HL-60/S4 (cell line): Measurements from ENCODE around the gene KRT8.

Experiments
- in situ Hi-C: fragments of 300-500 bp; cut with MboI; formaldehyde crosslinking; loops from 2 replicates; pipeline ENCODE4 v1.14.3; 2022; ENCODE audit warnings: low sequenced_read_pairs

KRT8 gene

DNA sequence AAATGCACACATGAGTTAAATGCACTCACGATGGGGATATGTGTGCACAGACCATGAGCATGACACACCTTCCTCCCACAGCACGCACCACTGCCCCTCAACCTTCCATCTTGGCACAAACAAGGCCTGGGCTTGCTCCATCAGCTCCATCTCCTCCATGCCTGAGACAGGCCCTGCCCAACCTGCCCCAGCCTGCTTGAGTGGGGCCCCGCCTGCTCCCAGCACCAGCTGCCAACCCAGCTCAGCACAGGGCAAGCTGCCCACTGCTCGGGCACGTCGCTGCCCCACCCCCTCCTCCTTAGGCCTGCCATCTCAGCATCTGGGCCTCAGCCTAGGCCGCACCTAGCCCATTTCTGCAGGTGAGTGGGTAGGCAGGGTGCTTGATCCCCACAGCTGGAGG is 28.5 kb downstream of the KRT8 start:
- in situ Hi-C loops, result loop anchor here (5.0 kb wide), 2 partner anchors 294 to 724 kb away; no protein-coding TSS in a partner anchor

DNA sequence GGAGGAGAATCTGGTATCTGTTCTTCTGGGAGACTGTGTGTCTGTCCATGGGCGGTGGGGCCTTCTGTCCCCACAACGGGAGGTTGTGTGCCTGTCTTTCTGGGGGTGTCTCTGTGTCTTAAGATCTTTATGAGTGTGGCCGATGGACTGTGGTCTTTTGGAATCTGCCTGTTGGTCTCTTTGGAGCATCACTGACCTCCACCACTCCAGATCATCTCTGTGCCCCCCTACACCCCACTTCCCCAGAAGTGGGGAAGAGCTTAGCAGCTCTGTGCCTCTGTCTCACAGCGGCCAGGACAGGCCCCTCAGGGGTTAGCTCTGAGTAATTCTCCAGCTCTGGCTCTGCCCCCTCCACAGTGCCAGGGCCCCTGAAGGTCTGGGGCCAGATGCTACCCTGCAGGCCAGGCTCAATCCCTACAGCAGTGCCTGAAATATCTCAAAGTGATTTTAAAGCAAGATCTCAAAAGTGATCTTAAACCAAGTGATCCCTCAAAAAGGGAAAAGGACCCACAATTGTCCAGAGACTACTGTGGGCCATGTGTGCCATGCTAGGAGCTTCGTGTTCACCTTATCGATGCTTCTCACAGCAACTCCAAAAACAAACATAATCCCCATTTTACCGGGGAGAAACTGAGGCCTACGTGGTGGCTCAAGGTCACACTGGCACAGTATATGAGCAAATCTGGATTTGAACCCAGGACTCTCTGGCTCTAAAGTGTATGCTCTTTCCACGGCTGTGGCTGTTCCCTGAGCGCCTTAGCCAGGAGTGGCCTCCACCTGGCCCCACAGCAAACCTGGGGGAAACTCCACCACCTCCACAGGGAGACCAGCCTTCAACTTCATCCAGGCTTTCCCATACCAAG is 30.1 kb downstream of the KRT8 start:
- in situ Hi-C loops, result loop anchor here (5.0 to 25.0 kb wide), 3 partner anchors 293 to 723 kb away; partner anchors contain the start of gene KRT84

DNA sequence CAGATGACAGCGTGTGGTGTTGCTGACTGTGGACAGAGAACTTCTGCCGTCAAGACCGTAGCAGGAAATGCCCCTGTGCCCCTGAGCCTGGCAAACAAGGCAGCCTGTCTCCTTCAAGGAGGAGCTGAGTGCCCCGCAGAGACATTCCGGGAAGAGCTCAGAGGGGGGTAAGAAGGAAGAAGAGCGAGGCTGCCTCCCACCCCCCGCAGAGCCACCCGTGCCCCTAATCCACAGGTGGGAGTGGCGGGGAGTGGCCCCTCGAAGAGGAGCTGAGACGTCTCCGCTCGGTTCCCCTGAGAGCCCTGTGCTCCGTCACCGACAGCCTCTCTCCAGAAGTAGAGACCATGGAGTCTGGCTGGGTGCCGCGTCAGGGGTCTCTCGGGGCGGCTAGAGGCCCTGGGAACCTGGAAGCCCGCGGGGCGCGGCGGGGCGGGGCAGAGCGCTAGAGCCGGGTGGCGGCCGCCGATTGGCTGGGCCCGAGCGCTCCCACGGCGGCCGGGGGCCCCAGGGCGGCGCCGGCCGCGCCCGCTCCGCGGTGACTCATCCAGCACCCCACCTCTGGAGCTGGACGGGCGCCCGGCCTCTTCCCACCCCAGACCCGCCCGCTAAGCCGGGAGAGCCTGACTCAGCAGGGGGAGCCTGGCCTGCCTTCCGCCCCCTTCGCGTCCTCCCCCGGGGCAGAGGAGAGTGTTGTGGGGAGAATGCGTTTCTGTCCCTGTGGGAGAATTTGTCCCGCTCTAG is 30.9 kb downstream of the KRT8 start:
- in situ Hi-C loops, result loop anchor here (25.0 kb wide), 1 partner anchor 487 kb away; the partner anchor contains the start of gene KRT84

DNA sequence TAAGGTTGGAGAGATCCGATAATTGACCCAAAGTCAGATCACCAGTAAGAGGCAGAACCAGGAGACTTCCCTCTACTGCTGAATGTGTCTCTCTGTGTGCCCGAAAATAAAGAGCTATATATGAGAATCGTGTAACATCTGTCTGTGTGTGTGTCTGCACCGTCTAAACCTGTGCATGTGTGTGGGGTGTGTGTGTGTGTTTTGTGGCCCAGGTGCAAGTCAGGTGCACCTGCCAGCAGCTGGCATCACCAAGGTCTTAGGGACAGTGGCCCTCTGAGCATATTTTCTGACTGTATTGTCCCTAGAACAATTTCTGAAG is 31.4 kb downstream of the KRT8 start:
- in situ Hi-C loops, result loop anchor here (25.0 kb wide), 1 partner anchor 486 kb away; the partner anchor contains the start of gene KRT84

DNA sequence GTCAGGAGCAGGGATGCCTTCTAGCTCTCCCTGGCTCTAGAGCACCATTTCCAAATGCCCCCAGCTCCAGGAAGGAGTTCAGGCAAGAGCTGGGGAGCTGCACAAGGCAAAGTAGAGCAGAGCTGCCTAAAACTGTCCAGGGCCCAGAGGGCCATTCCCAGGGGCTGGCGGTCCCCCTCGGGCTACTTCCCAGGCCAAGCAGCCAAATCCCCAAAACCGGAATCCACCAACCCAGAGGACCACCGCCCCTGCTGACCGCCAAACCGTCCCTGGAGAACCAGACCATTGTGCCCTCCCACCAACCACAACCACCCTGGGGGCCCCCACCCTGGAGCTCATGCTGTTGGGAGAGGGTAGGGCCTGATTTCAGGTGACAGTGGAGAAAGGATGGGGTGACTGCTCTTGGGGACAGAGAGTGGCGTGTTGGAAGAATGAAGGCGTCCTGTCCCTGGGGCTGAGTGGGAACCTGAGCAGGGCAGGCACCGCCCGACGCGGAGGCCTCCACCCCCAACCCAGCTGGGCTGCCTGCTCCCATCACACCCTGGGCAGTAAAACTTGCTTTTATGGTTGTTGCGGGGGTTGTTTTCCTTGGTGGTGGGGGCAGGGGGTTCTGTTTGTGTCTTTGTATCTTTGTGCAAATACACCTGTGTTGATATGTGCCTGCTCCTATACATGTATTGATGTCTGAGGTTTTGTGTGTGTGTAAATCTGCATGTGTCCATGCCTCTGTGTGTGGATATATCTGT is 32.1 kb downstream of the KRT8 start:
- in situ Hi-C loops, result loop anchor here (25.0 kb wide), 1 partner anchor 486 kb away; the partner anchor contains the start of gene KRT84

DNA sequence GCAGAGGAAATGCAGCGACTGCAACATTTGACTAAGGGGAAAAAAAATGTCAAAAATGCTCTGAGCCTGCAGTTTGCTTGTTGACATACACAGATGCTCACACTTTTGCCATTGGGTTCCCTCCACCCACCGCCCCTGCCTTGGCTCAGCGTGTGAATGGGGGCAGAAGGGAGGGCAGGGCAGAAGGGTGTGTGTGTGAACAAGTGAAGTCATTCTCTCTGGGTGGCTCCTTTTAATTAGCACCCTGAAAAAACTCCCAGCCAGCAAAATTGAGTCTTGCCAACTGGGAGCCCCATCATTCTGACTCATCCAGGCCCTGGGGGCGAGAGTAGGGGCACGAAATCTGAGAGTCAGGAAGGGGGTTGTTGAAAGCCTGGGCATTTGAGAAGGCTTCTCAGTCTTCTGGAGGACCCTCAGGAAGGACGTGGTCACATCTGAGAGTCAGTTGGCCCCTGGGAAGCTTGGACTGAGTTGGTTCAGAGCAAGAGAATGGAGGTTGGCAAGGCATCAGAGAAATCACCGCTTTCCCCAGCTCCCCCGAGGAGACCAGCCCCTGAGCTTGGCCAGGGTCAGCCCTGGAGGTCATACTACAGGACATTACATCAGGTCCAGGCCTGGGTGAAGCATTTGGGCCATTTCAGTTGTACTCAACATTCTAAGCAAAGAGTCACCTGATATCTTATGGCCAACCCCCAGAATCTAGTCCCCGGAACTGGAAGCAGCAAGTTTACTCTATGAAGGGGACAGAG is 33.4 kb downstream of the KRT8 start:
- in situ Hi-C loops, result loop anchor here (25.0 kb wide), 1 partner anchor 484 kb away; the partner anchor contains the start of gene KRT84

DNA sequence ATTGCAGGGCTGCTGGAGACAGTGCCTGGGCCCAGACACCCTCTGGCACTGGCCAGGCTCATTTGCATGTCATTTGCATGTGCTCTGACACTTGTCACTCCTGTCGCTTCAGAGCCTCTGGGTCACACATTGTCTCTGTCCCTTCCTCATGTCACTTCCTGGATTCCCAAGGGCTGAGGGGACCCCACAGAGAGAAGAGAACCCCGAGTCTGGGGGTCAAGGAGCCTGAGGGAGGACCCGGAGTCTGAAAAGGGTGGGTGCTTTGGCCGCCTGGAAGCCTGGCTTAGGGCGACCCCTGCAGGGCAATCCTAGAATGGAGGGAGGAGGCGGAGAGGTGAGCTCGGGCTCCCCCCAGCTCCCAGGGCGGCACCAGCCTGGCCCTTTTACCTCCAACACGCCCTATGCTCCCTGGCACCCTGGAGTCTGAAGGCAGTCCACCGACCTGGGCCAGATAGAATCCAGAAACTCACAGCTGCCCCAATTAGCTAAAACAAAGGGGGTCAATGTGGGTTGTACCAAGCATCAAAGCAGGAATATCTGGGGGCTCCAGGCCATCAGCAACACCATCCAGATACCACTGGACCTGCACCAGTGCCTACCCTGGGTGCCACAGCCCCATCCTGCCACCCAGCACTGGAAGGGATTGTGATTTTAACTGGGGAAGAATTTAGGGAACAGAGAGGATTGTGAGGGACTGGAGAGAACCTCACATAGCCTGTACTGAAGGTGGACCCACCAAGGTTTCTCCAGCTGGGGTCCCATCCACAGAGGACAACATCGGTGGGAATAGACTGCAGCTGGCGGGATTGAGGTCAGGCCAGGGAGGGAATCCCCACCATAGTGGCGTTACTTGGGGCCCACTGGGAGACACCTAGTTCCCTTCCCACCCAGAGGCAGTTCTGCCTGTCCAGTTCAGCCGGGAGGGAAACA is 34.2 kb downstream of the KRT8 start:
- in situ Hi-C loops, result loop anchor here (25.0 kb wide), 1 partner anchor 483 kb away; the partner anchor contains the start of gene KRT84

DNA sequence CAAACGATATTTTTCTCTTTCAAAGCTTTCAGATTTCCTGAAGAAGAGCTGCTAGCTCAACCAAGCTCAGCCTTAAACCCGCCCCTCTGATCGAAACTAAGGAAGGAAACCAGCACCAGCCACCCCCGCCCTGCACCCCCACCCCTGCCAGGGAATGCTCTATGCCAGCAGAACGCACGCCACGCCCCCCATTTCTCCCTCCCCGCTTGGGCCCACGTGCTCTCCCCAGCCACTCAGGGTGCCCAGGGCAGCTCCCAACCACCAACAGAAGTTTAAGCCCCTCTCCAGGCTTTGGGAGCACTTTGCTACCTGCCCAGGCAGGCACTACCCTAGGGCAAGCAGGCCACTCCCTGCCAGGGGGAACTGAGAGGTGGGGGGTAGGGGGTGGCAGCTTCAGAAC is 37.2 kb downstream of the KRT8 start:
- in situ Hi-C loops, result loop anchor here (25.0 kb wide), 1 partner anchor 480 kb away; the partner anchor contains the start of gene KRT84

DNA sequence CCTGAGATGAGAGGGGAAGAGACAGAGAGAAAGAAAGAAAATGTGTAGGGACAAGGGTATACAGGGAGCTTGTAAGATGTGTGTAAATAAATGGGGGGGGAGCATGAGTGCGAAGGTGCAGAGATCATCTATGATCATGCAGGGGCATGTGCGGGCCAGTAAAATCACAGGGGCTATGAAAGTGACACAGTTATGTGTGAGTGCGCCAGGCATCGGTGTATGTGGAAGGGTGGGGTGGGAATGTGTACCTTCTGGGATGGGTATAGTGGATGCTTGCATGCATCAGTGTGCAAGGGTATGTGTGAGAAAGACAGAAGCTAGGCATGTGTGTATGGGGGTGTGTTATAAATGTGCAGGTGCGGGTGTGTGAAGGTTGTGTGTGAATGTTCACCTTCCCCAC is 37.7 kb downstream of the KRT8 start:
- in situ Hi-C loops, result loop anchor here (25.0 kb wide), 1 partner anchor 480 kb away; the partner anchor contains the start of gene KRT84

DNA sequence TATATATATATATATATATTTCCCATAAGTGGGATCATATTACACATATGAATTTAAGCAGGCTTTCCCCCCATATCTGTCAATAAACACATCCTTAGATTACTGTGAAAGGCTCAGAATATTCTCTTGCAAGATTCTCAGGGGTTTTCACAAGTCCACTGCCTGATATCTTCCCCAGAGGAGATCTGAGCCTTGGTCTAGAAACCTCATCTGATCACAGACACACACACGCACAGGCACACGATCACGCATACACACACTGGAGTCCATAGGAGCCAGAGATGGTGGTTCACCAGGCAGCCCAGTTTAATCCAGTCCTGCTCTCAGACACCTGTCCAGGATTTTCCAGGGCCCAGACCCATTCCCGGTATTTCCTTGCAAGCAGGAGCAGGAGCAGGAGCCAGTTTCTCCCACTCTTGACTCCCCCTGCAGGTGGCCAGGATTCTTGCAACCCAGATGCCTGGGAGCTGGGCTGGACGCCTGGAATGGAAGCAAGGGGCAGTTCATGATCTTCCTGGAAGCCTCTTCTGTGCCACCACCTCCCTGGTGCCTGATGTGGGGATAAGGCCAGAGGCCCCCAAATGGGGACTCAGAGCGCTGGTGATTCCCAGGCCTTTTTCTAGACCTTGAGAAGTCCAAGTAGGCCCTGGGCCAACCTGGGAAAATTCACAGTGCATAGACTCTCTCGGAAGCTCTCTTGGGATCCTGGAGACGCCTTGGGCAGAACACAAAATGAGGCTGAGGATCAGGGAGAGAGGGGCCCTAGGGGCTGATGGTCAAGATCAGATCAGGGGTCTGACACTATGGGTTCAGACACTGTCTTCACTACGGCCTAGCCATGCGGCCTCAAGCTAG is 39.6 kb downstream of the KRT8 start:
- in situ Hi-C loops, result loop anchor here (25.0 kb wide), 1 partner anchor 478 kb away; the partner anchor contains the start of gene KRT84

DNA sequence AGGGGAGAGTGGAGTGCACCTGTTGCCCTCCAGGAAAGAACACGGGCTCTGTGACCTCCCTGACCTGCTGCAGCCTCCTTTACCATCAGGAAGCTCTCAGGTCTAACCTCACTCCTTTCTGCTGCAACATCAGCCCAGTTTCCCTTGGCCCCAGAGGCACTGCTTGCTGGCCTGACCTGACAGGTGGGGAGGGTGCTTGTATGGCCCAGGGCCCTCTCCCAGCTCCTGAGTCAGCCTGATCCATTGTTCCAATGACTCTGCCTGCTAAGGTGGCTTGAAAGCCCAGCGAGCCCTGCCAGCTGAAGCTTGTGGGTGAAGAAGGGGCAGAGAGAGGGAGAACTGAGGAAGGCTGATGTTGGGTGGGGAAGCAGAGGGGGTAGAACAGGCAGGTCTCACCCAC is 42.9 kb downstream of the KRT8 start:
- in situ Hi-C loops, result loop anchor here (25.0 kb wide), 1 partner anchor 475 kb away; the partner anchor contains the start of gene KRT84

DNA sequence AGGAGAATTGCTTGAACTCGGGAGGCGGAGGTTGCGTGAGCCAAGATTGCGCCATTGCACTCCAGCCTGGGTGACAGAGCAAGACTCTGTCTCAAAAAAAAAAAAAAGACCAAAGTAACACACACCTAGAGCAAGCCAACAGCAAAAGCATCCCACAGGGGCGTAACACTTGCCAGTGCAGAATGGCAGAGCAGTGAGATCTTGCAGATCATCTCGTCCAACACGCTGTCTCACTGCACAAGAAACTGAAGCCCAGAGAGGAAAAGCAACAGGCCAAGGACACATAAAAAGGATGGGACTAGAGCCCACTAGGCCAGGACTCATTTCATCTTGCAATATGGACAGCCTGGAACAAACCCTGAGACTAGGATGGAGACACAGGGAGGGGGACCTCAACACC is 43.4 kb downstream of the KRT8 start:
- in situ Hi-C loops, result loop anchor here (25.0 kb wide), 1 partner anchor 474 kb away; the partner anchor contains the start of gene KRT84

DNA sequence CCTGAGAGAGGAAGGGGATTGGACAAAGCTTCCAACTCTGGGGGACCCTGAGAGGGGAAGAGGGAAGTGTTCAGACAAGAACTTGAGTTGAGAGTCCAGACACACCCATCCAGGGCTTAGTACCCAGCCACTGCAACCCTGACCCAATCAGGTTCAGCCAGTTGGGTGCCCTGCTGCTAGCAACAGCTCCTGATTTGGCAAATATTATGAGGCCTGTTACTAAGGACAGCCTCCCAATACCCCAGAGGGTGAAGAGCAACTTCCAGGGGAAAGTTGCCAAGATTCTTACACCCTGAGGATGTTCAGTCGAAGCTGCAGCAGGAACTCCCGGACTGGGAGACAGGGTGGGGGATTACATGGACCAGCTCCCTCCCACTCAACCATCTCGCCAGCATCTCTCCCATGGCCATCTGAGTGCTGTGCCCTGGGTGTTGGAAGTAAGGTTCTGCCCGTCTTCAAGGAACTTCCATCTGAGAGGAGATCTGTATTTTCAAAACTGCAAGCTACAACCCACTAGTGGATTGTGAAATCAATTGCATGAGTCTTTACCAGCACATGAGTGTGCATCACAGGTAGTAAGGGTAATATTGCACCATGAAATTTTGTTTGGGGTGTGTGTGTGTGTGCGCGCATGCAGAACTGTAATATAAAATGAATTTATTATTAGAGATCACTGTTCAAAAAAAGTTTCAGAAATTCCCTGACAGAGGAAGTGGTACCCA is 44.6 kb downstream of the KRT8 start:
- in situ Hi-C loops, result loop anchor here (25.0 kb wide), 1 partner anchor 473 kb away; the partner anchor contains the start of gene KRT84

DNA sequence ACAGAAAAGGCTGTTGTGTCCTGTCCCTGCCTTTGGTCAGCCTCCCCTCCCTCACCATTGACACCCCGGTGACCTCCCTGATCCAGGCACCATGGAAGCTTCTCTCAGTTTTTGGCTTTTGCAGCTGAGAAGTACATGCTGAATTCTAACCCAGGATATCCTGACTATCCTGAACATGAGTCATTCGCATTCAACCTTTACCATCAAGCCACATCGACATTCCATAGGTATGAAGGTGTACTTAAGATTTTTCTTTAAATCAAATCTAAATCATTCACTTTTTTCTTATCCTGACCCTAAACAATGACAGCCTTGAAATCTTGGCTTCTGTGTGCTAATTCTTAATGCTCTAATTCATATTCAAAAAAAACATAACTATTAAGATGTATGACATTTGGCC is 47.4 kb downstream of the KRT8 start:
- in situ Hi-C loops, result loop anchor here (25.0 kb wide), 1 partner anchor 470 kb away; the partner anchor contains the start of gene KRT84

DNA sequence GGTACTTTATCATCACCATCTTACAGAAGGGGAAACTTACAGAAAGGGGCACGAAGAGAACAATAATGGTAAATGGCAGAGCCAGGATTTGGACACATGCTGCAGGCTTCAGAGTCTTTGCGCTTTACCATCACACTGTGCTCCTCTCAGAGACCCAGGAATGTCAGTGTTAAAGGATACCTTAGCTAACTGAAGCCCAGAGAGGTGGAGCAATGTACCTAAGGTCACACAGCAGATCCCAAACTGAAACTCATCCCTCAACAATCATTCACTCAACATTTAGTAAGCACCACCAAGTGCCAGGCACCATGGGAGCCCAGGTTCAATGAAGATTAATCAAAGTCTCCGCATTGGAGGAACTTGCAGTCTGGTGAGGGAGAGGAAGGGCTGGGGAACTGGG is 48.1 kb downstream of the KRT8 start:
- in situ Hi-C loops, result loop anchor here (25.0 kb wide), 1 partner anchor 469 kb away; the partner anchor contains the start of gene KRT84

DNA sequence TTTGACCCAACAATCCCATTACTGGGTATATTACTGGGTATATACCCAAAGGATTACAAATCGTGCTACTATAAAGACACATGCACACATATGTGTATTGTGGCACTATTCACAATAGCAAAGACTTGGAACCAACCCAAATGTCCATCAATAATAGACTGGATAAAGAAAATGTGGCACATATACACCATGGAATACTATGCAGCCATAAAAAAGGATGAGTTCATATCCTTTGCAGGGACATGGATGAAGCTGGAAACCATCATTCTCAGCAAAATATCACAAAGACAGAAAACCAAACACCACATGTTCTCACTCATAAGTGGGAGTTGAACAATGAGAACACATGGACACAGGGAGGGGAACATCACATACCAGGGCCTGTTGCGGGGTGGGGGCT is 48.8 kb downstream of the KRT8 start:
- in situ Hi-C loops, result loop anchor here (25.0 kb wide), 1 partner anchor 469 kb away; the partner anchor contains the start of gene KRT84

DNA sequence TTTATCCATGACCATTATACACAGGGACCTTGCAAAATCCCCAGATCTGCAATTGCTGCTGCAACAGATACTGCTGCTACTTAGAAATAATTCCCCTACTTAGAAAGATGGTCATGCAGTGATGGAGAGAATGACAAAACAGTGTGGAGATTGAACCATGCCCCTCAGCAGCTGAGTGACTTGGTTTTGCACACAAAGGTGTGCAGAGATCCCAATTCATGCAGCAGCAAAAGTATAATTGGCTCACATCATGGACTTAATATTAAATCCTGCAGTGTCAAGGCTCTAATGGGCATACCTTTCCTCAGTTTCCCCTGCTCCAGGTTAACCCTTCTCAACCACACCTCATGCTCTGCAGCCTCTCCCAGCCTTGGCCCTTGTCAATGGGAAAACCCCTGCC is 53.1 kb downstream of the KRT8 start:
- in situ Hi-C loops, result loop anchor here (25.0 kb wide), 1 partner anchor 464 kb away; the partner anchor contains the start of gene KRT84
